Brain microvascular endothelial cell (primary cell): ENCODE data around the gene BPHL.
"Not testable (repeated sequence)": the region's sequence is repeated elsewhere in the genome, so short reads cannot be mapped to it uniquely, and the experiment has no call there.

Experiments used
- DNase-seq: peaks from one replicate; pipeline ENCODE4 v3.0.0-alpha.2; 2020
- H3K27ac ChIP-seq: fragments of 250-450 bp; sonication (Bioruptor Pico); 2 replicates; pipeline ENCODE4 v1.5.1; 2020; ENCODE audit warnings: mild to moderate bottlenecking, moderate library complexity
- H3K27me3 ChIP-seq: fragments of 250-450 bp; sonication (Bioruptor Pico); replicated peaks from 2 replicates; pipeline ENCODE4 v1.5.1; 2020; ENCODE audit warnings: mild to moderate bottlenecking
- H3K36me3 ChIP-seq: fragments of 250-450 bp; sonication (Bioruptor Pico); replicated peaks from 2 replicates; pipeline ENCODE4 v1.5.1; 2020; ENCODE audit warnings: mild to moderate bottlenecking
- H3K4me3 ChIP-seq: 2 replicates; pipeline ENCODE4 v1.5.1; 2011; ENCODE audit warnings: low read depth, mild to moderate bottlenecking, control low read depth, low read length, moderate library complexity
- CTCF ChIP-seq: IDR thresholded peaks from 2 replicates; pipeline ENCODE4 v1.5.1; 2011; ENCODE audit warnings: low read depth, mild to moderate bottlenecking, moderate library complexity, low read length, control low read depth, inconsistent platforms; ENCODE audit errors: missing control alignments
- in situ Hi-C: cut with HindIII; loops from 2 replicates; pipeline ENCODE4 v1.10.0; 2017; ENCODE audit warnings: low sequenced_read_pairs, low pct_ligation_motif_present

Gene BPHL

GRCh38 chr6:3183066-3183465, 64.6 kb downstream of the BPHL start:
- H3K27ac ChIP-seq: no peak overlapping the region
- no peak overlapping the region for H3K4me3 ChIP-seq
- in situ Hi-C loops: no loop called here
- DNase-seq: no peak
- no peak for TF ChIP-seq CTCF
- H3K27me3 ChIP-seq: no peaks in the 10 kb centered on the region
- no peaks in the 10 kb centered on the region for H3K36me3 ChIP-seq

- in situ Hi-C loops: no loop called here
- no peak for DNase-seq
- Histone ChIP-seq H3K27me3 (no peaks in the 10 kb centered on the region), H3K4me3 (no peak overlapping the region), H3K27ac (no peak overlapping the region), H3K36me3 (no peaks in the 10 kb centered on the region)
- TF ChIP-seq CTCF: no peak
These were observed 68.5 kb downstream of the BPHL start for GRCh38 chr6:3186974-3187382.

- Histone ChIP-seq H3K27me3 (no peaks in the 10 kb centered on the region), H3K4me3 (no peak overlapping the region), H3K27ac (no peak overlapping the region), H3K36me3 (no peaks in the 10 kb centered on the region)
- no peak for DNase-seq
- in situ Hi-C loops: no loop called here
- TF ChIP-seq CTCF: no peak
These were observed 69.8 kb downstream of the BPHL start for GRCh38 chr6:3188262-3188661.

- H3K4me3 ChIP-seq, H3K27me3 ChIP-seq, H3K36me3 ChIP-seq, H3K27ac ChIP-seq, in situ Hi-C loops, DNase-seq: not testable (repeated sequence)
These were observed 70.7 kb downstream of the BPHL start for GRCh38 chr6:3189192-3189591.

GRCh38 chr6:3190056-3190455, 71.5 kb downstream of the BPHL start:
- in situ Hi-C loops: no loop called here
- Histone ChIP-seq H3K27ac (no peak overlapping the region), H3K27me3 (no peaks in the 10 kb centered on the region), H3K4me3 (no peak overlapping the region), H3K36me3 (no peaks in the 10 kb centered on the region)
- no peak for DNase-seq
- TF ChIP-seq CTCF: no peak

GRCh38 chr6:3190779-3191178, 72.3 kb downstream of the BPHL start:
- in situ Hi-C loops: no loop called here
- no peak overlapping the region for H3K4me3 ChIP-seq
- no peaks in the 10 kb centered on the region for H3K36me3 ChIP-seq
- TF ChIP-seq CTCF: no peak
- H3K27me3 ChIP-seq: no peaks in the 10 kb centered on the region
- no peak for DNase-seq
- H3K27ac ChIP-seq: no peak overlapping the region
